PC-3 (cell line): ENCODE data around the gene CTXN1.

ENCODE experiments used
- EZH2 ChIP-seq: fragments of 300-600 bp; sonication (generic); IDR thresholded peaks from one replicate; pipeline ENCODE4 v1.6.1; 2017; ENCODE audit warnings: antibody characterized with exemption, mild to moderate bottlenecking, low read length; ENCODE audit not compliant: unreplicated experiment
- EZH2phosphoT487 ChIP-seq: fragments of 300-600 bp; sonication (generic); IDR thresholded peaks from 2 replicates; pipeline ENCODE4 v1.6.1; 2018; ENCODE audit warnings: mild to moderate bottlenecking, antibody characterized with exemption, low read length, borderline replicate concordance
- TF ChIP-seq, protein P1 (sequence below): fragments of 300-600 bp; sonication (generic); conservative IDR thresholded peaks from 2 replicates; pipeline ENCODE4 v1.5.1; 2017; ENCODE audit warnings: antibody characterized with exemption, low read depth, mild to moderate bottlenecking, low read length

DNA sequence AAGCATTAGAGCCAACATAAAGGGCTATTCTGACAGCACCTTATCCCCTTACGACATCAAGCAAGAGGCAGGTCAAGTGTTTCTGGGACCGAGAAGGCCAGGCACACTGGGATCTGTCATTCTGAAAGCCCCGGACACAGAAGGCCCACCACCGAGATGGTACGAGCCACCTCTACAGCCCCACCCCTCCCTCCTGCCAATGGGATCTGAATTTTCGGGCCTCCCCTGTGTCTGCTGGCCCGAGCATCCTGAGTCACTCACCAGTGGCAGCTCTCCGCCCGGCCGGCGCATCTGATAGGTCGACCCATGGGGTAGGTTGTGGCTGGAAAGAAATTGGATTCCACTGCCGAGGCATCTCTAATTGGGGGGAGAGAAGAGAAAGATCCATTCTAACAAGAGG, 14.9 kb upstream of the CTXN1 start:
- TF ChIP-seq, protein P1, sequence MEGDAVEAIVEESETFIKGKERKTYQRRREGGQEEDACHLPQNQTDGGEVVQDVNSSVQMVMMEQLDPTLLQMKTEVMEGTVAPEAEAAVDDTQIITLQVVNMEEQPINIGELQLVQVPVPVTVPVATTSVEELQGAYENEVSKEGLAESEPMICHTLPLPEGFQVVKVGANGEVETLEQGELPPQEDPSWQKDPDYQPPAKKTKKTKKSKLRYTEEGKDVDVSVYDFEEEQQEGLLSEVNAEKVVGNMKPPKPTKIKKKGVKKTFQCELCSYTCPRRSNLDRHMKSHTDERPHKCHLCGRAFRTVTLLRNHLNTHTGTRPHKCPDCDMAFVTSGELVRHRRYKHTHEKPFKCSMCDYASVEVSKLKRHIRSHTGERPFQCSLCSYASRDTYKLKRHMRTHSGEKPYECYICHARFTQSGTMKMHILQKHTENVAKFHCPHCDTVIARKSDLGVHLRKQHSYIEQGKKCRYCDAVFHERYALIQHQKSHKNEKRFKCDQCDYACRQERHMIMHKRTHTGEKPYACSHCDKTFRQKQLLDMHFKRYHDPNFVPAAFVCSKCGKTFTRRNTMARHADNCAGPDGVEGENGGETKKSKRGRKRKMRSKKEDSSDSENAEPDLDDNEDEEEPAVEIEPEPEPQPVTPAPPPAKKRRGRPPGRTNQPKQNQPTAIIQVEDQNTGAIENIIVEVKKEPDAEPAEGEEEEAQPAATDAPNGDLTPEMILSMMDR = no peak
- TF ChIP-seq EZH2 (no peak), EZH2phosphoT487 (no peak)
